Activated T-cell treated with anti-CD3 and anti-CD28 coated beads, Interleukin-2, amount 50 U/mL, for 24 hours (primary cell): Measurements from ENCODE around the gene TDRD10.
A peak's percentile ranks its signal among the peaks of the same experiment; 100 is the strongest.
"Not testable (repeated sequence)": the region's sequence is repeated elsewhere in the genome, so short reads cannot be mapped to it uniquely, and the experiment has no call there.

ENCODE experiments used
- DNase-seq: peaks from one replicate; pipeline ENCODE4 v3.0.0-alpha.2; 2020
- H3K27ac Mint-ChIP-seq: 2 replicates; pipeline ENCODE4 v1.8.0; 2020; ENCODE audit warnings: mild to moderate bottlenecking, mixed read lengths
- H3K27me3 Mint-ChIP-seq: 2 replicates; pipeline ENCODE4 v1.8.0; 2020; ENCODE audit warnings: mixed read lengths
- H3K36me3 Mint-ChIP-seq: 2 replicates; pipeline ENCODE4 v1.8.0; 2020; ENCODE audit warnings: low read depth, mixed read lengths
- H3K4me1 Mint-ChIP-seq: 2 replicates; pipeline ENCODE4 v1.8.0; 2020; ENCODE audit warnings: low read depth, mixed read lengths
- H3K4me3 Mint-ChIP-seq: 2 replicates; pipeline ENCODE4 v1.8.0; 2020; ENCODE audit warnings: mild to moderate bottlenecking, moderate library complexity, mixed read lengths
- H3K9me3 Mint-ChIP-seq: 2 replicates; pipeline ENCODE4 v1.8.0; 2020; ENCODE audit warnings: mixed read lengths

The TDRD10 gene

DNA sequence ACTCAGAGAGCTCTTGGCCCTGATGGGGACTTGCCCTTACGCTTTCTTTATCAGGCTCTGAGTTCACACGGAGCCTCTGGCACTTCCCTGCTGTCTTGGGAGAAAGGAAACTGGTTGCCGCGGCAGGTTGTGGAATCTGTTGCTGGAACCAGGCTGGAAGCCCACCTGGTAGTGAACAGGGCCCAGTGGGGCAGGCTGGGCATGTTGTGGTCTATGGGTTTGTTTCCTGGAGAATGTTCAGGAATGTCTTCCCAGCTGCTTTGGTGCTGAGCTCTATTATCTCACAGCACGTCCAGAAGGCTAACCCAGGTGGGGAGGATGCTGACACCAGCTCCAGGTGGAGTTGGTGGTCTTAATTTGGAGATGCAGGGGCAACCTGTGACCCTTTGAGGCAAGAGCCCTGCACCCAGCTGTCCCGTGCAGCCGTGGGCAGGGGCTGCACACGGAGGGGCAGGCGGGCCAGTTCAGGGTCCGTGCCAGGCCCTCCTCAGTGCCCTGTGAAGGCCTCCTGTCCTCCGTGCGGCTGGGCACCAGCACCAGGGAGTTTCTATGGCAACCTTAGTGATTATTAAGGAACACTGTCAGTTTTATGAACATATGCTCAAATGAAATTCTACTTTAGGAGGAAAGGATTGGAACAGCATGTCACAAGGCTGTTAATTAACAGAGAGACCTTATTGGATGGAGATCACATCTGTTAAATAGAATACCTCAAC, 33.3 kb upstream of the TDRD10 start:
- Mint-ChIP-seq H3K9me3 (no peaks in the 10 kb centered on the region), H3K4me1 (peaks cover 52% of the 10 kb centered on the region), H3K36me3 (peaks cover 8% of the 10 kb centered on the region), H3K27ac (no peak overlapping the region), H3K4me3 (no peak overlapping the region), H3K27me3 (no peaks in the 10 kb centered on the region)
- DNase-seq, result no peak

DNA sequence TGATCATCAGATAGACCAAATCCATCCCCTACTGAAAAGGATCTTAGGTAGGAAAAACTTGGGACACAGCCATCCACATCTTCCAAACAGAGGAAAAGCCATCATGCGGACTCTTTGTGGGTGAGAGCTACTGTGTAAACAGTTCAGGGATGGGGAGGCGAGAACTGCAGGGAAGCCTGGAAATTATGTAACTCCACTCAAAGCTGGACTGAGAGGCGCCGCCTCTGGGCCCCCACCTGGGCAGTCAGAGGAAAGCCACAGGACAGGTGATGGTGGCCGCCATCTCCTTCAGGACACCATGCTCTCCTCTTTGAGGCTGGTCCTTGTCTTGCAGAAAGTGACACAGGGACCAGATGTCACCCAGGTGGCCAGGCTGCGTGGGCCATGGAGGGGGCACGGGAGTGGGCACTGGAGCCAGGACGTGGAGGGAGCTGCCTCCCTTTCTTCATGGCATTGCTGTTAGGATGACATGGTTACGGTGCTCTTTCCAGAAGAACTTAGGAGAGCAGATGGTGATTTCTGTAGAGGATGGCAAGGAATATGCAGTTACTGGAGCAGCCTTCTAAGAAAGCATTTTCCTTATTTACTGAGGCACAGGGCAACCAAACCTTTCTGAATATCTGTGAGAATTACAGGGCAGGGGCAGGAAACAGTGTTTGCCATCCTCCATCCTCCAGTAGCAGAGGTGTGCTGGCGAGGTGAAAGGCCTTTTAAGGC, 32.0 kb upstream of the TDRD10 start:
- Mint-ChIP-seq H3K27me3 (no peaks in the 10 kb centered on the region), H3K4me1 (peaks cover 41% of the 10 kb centered on the region), H3K36me3 (peaks cover 4% of the 10 kb centered on the region), H3K9me3 (no peaks in the 10 kb centered on the region), H3K4me3 (no peak overlapping the region), H3K27ac (no peak overlapping the region)
- no peak for DNase-seq

DNA sequence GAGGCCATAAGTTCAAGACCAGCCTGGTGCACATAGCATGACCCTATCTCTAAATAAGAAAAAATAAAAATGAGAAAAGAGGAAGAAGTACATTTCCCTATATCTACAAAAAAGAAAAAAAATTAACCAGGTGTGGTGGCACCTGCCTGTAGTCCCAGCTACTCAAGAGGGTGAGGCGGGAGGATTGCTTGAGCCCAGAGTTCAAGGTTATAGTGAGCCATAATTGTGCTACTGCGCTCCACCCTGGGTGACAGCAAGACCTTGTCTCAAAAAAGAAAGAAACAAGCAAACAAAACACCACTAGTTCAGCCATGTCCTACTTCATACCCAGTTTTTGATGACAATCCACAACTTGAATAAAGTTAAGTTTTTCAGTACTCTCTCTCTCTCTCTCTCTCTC, 30.7 kb upstream of the TDRD10 start:
- Mint-ChIP-seq H3K36me3 (no peaks in the 10 kb centered on the region), H3K27ac (no peak overlapping the region), H3K4me1 (peaks cover 31% of the 10 kb centered on the region), H3K4me3 (no peak overlapping the region), H3K9me3 (no peaks in the 10 kb centered on the region), H3K27me3 (no peaks in the 10 kb centered on the region)
- DNase-seq, result no peak

DNA sequence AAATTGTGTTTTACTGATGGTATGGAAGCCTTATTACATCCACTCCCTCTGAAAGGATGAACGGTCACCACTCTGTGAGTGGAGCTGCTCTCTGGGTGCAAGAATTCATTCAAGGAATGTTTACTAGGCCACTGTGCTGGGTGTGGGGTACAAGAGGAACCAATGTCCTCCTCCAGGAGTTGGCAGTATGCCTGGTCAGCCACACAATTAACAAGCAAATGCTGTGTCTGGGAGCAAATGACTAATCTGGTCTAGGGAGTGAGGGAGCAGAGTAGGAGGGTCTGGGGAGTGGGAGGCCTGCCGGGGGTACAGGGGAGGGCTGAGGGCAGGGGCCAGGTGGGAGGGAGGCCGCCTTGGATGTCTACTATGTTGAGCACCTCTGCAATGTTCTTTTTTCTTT, 27.2 kb upstream of the TDRD10 start:
- H3K27me3 Mint-ChIP-seq, result no peaks in the 10 kb centered on the region
- no peak overlapping the region for H3K27ac Mint-ChIP-seq

DNA sequence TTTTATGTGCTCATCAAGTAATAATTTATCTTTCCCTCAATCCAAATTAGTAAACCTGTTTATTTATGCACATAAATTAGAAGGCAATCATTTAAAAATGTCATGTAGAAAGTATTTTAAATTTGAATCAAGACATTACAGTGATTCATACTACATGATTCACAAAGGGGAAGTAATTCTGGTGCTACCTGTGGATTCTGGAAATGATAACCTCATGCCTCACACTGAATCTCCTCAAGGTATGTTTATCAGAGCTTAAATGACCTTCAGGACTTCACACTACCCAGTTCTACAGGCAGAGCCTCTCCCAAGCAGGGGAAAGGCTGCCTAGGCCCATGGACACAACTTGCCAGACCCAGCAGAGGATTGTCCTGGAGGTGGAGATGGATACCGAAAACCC, 25.2 kb upstream of the TDRD10 start:
- Mint-ChIP-seq H3K4me1 (peaks cover 33% of the 10 kb centered on the region), H3K4me3 (no peak overlapping the region), H3K27ac (peak overlapping the region; percentile 77), H3K9me3 (no peaks in the 10 kb centered on the region), H3K27me3 (no peaks in the 10 kb centered on the region), H3K36me3 (no peaks in the 10 kb centered on the region)
- no peak for DNase-seq

More for the DNA sequence above, 27.2 kb upstream of the TDRD10 start:
- Mint-ChIP-seq H3K36me3 (no peaks in the 10 kb centered on the region), H3K4me1 (peaks cover 32% of the 10 kb centered on the region), H3K4me3 (no peak overlapping the region), H3K9me3 (no peaks in the 10 kb centered on the region)
- DNase-seq, result no peak

DNA sequence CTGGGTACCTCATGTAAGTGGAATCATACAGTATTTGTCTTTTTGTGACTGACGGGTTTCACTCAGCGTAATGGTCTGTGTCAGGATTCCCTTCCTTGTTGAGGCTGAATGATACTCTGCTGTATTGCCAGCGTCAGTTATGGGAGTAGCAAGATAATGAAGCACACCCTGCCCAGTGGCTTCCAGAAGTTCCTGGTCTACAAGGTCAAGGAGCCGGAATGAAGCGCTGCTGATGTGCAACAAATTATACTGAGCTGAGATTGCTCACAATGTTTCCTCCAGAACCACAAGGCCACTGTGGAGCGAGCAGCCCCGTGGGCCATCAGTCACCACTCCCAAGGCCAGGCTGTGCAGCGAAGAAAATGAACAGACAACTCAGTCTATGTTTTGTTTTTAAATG, 24.0 kb upstream of the TDRD10 start:
- H3K4me1 Mint-ChIP-seq, result peaks cover 33% of the 10 kb centered on the region
- no peaks in the 10 kb centered on the region for H3K9me3 Mint-ChIP-seq
- DNase-seq, result no peak
- no peaks in the 10 kb centered on the region for H3K27me3 Mint-ChIP-seq
- no peak overlapping the region for H3K4me3 Mint-ChIP-seq
- no peak overlapping the region for H3K27ac Mint-ChIP-seq
- H3K36me3 Mint-ChIP-seq, result no peaks in the 10 kb centered on the region

DNA sequence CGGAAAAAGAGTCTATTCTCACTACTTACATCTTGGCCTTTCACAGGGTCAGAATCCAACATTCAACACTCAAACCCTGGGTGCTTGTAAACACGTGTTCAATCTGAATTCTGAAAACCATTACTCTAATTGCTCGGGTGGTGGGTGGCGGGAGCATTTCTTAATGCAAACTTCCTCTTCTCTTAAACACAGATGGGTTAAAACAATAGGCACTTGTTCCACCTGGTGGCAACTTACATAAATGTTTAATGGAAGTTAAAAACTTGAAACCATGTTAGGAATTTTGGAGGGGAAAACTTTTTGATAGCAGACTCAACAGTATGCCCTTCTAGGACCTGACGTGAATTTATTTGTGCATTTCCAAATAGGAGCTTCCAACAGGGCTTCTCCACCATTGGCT, 23.4 kb upstream of the TDRD10 start:
- H3K36me3 Mint-ChIP-seq, result no peaks in the 10 kb centered on the region
- DNase-seq, result no peak
- peak overlapping the region; percentile 22 for H3K27ac Mint-ChIP-seq
- peaks cover 33% of the 10 kb centered on the region for H3K4me1 Mint-ChIP-seq
- no peaks in the 10 kb centered on the region for H3K9me3 Mint-ChIP-seq
- H3K4me3 Mint-ChIP-seq, result no peak overlapping the region
- H3K27me3 Mint-ChIP-seq, result peaks cover 3% of the 10 kb centered on the region

DNA sequence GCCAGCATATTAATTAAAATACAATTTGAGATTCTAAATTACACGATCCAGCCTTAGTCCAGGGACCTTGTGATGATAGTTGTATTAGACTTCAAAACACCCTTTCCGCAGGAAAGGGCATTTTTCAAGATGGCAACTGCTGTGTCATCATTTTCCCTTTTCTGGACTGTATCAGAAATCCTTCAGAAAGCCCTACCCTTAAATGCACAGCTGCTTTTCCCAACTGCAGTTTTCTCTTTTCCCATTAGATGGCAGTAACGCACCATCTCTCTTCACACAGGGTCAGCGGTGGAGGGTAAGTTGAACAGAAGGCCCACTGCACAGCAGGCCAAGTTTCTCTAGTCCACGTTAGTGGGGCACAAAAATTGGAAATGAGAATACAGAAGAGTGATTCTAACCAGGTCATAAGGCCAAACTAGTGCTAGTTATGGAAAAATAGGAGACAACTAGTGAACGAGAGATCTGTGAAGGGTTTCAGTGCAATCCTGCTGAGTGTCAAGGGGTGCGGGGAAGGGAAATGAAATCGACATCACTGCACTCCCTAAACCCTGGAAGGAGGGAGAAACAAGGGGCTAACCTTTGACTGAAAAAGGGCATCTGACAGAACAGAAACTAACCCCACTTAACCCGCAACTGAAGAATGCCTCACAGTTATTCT, 22.1 kb upstream of the TDRD10 start:
- Mint-ChIP-seq H3K4me3 (no peak overlapping the region), H3K27ac (no peak overlapping the region), H3K36me3 (no peaks in the 10 kb centered on the region), H3K9me3 (no peaks in the 10 kb centered on the region), H3K4me1 (peaks cover 31% of the 10 kb centered on the region), H3K27me3 (peaks cover 3% of the 10 kb centered on the region)
- no peak for DNase-seq

DNA sequence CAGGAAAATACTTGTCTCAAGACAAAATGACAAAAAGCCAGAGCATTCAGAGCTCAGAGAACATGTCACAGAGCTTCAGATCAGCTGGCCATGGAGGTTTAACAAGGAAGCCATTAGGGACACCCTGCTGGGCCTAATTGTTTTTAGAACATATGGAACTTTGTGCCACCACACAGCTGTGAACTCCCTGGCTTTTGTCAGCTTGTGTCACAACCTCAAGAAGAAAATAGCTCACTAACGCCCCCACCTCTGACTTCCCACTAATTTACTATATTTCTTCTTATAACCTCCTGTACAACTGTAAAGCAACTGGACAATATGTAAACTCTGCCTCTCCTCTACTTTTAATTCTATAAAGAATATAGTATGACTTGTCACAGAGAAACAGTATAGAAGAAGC, 21.0 kb upstream of the TDRD10 start:
- no peak overlapping the region for H3K4me3 Mint-ChIP-seq
- H3K27ac Mint-ChIP-seq, result no peak overlapping the region
- H3K27me3 Mint-ChIP-seq, result peaks cover 3% of the 10 kb centered on the region
- no peaks in the 10 kb centered on the region for H3K9me3 Mint-ChIP-seq
- H3K4me1 Mint-ChIP-seq, result peaks cover 29% of the 10 kb centered on the region
- no peak for DNase-seq
- no peaks in the 10 kb centered on the region for H3K36me3 Mint-ChIP-seq

DNA sequence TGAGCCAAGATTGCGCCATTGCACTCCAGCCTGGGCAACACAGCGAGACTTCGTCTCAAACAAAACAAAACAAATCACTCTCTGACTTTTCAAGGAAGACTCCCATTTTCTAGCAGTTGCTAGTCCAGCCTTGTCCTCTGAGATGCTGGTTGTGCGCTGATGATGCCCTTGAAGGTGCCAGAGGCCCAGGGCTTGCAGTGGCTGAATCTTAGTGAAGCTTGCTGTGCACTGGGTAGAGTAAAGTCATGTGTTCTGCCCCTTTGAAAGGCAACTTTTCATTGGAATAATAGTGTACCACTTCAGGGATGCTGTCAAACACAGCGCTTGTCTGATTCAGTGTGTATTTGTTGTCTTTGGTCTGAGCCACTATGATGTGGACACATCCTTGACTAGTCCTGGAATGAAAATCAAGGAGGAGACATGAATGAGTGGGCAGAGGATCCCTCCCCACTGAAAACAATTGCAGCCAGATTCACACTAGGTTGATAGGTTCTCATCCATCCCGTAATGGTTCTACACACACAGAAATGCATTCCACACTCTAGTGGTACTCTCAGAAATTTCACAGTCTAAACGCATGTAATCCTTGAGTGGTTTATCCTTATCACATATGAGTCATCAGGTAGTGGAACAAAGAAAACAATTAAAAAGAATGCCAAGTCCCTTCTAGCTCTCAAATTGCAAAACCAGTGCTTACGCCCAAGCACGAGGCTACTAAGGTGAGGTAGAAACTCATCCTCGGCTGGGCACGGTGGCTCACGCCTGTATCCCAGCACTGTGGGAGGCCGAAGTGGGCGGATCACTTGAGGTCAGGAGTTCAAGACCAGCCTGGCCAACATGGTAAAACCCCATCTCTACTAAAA, 17.8 kb upstream of the TDRD10 start:
- peaks cover 3% of the 10 kb centered on the region for H3K27me3 Mint-ChIP-seq
- no peak for DNase-seq
- no peak overlapping the region for H3K4me3 Mint-ChIP-seq
- no peaks in the 10 kb centered on the region for H3K9me3 Mint-ChIP-seq
- no peaks in the 10 kb centered on the region for H3K36me3 Mint-ChIP-seq
- no peak overlapping the region for H3K27ac Mint-ChIP-seq
- H3K4me1 Mint-ChIP-seq, result peaks cover 6% of the 10 kb centered on the region

DNA sequence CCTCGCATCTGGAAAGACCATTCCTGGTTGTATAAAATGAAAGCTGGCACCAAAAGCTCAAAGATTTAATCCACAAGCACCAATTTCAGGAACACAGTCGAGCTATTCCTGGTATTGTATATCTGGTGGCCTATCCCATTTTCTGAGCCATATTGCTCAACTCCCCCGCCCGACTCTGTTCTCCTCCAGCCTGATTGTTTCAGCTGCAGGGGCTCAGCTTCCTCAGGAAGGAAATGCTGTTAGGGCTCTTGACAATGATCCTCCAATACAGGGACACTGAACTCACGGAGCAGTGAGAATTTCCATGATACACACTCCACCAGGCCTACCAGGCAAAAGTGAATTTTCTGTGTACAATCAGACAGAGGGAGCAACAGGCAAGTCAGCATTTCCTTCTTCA, 16.9 kb upstream of the TDRD10 start:
- Mint-ChIP-seq H3K36me3 (no peaks in the 10 kb centered on the region), H3K27me3 (peaks cover 3% of the 10 kb centered on the region), H3K9me3 (no peaks in the 10 kb centered on the region), H3K4me3 (no peak overlapping the region), H3K4me1 (no peaks in the 10 kb centered on the region), H3K27ac (no peak overlapping the region)
- DNase-seq, result no peak

DNA sequence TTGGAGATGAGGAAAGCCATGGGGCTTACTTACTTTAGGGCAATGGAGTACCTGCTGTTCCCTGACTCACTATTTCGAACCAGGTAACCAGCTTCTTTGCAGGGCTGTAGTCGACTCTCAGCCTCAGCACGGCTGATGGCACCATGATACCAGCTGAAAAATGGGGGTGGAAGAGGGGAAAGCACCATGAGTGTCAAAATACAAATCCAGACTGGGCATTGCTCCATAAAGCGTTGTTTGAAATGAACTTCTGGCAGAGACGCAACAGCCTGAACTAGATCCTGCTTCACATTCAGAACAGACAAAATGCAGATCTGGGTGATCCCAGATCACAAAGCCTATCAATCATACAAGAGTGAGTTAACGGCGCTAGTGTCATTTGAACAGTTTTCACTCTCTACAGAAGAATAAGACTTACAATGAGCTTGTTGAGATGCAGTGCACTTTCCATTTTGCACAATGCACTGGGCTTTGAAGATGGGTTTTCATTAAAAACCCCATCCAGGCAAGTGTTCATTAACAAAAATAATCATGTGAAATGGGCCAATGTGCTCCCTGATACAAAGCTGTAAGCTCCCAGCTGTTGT, 16.0 kb upstream of the TDRD10 start:
- DNase-seq, result no peak
- H3K36me3 Mint-ChIP-seq, result no peaks in the 10 kb centered on the region
- H3K4me3 Mint-ChIP-seq, result no peak overlapping the region
- H3K27ac Mint-ChIP-seq, result no peak overlapping the region
- no peaks in the 10 kb centered on the region for H3K9me3 Mint-ChIP-seq
- peaks cover 3% of the 10 kb centered on the region for H3K27me3 Mint-ChIP-seq
- no peaks in the 10 kb centered on the region for H3K4me1 Mint-ChIP-seq

DNA sequence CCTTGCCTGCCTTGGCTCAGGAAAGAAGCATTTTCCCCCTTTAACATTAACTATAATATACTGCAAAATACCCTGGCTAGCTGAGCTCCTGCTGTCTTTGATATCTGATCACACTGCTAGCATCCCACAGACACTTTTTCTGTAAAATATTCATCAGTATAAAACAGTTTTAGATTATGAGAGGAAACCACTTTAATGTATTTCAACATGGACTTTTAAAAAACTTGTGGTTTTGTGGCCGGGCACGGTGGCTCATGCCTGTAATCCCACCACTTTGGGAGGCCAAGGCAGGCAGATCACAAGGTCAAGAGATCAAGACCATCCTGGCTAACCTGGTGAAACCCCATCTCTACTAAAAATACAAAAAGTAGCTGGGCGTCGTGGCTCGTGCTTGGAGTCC, 15.3 kb upstream of the TDRD10 start:
- not testable (repeated sequence) for H3K4me1 Mint-ChIP-seq, H3K27me3 Mint-ChIP-seq, H3K9me3 Mint-ChIP-seq, H3K36me3 Mint-ChIP-seq, H3K27ac Mint-ChIP-seq, DNase-seq, H3K4me3 Mint-ChIP-seq

DNA sequence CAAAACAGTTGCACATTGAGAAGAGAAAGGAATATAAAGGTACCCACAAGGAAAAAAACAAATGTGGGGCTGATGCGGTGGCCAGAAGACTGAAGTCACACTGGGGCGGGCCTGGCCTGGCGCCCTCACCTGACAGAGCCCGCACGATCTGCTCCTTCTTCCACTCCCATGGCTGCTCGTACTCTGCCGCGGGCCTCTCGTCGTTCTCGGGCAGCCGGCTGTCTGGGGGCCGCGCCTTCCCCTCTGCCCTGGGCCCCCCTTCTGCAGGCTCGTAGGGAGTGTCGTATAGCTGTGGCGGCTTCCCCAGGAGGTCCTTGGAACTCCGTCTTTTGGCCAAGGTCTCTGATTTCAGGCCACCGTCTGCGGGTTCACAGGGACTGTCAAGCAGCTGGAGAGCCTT, 13.1 kb upstream of the TDRD10 start:
- Mint-ChIP-seq H3K27ac (no peak overlapping the region), H3K36me3 (no peaks in the 10 kb centered on the region), H3K27me3 (no peaks in the 10 kb centered on the region), H3K4me3 (no peak overlapping the region), H3K4me1 (peaks cover 21% of the 10 kb centered on the region), H3K9me3 (no peaks in the 10 kb centered on the region)
- no peak for DNase-seq
